Ovary (tissue), 9 donors: Measurements from ENCODE around the gene ABHD12B. TPM values are rescaled to one million over a fixed set of nuclear protein-coding genes. Genes with fewer than 3 reads are reported as not detected.
A peak's percentile ranks its signal among the peaks of the same experiment; 100 is the strongest.

Experiments
- DNase-seq, 5 donors: peaks; one replicate each; pipeline ENCODE4 v3.0.0-alpha.2; 2019 to 2020
- H3K27ac ChIP-seq, 2 donors: fragments of 200-600 bp; one replicate each; pipeline versions ENCODE4 v1.5.1 to v1.8.0; 2019 to 2022
- H3K27me3 ChIP-seq: fragments of 200-600 bp; one replicate; pipeline ENCODE4 v1.8.0; 2022
- H3K36me3 ChIP-seq: fragments of 200-600 bp; sonication (generic); one replicate; pipeline ENCODE4 v1.5.1; 2019
- H3K4me1 ChIP-seq: one replicate; pipeline ENCODE4 v1.8.1; 2013; ENCODE audit warnings: mild to moderate bottlenecking, moderate library complexity; ENCODE audit not compliant: insufficient read depth
- H3K4me3 ChIP-seq: fragments of 200-600 bp; sonication (generic); one replicate; pipeline ENCODE4 v1.5.1; 2017
- H3K9me3 ChIP-seq, 2 donors: fragments of 200-600 bp in 1 of 2; sonication (generic) in 1 of 2; one replicate each; pipeline versions ENCODE4 v1.5.1 to v1.8.1; 2013 to 2019; ENCODE audit warnings: mild to moderate bottlenecking in 1 of 2, moderate library complexity in 1 of 2
- CTCF ChIP-seq, 3 donors: fragments of 450-650 bp in 2 of 3; fragments of 200-600 bp in 1 of 3; IDR thresholded peaks; one replicate each; pipeline versions ENCODE4 v1.5.1 to v1.8.0; 2016 to 2022; ENCODE audit warnings: antibody characterized with exemption in 3 of 3, mild to moderate bottlenecking in 1 of 3
- EP300 ChIP-seq: sonication (generic); formaldehyde crosslinking; IDR thresholded peaks from one replicate; pipeline ENCODE4 v1.6.1; 2017; ENCODE audit warnings: antibody characterized with exemption
- POLR2A ChIP-seq: fragments of 450-650 bp; IDR thresholded peaks from one replicate; pipeline ENCODE4 v1.6.1; 2017; ENCODE audit warnings: antibody characterized with exemption, mild to moderate bottlenecking, moderate library complexity
- WGBS, 3 donors: extraction: QIAGEN DNeasy Blood & Tissue Kit in 1 of 3; methylation state at CpG; one replicate each; pipeline versions ENCODE4 v1.1.5 to v1.1.7; 2013 to 2017; 5-methylcytosine and 5-hydroxymethylcytosine counted together
- intact Hi-C, 4 donors: fragments of 100-400 bp; cut with DNase I; formaldehyde crosslinking; loops; one replicate each; pipeline versions ENCODE4 v1.11.0 to v1.15.1; 2022 to 2023
- polyA plus RNA-seq, 2 donors: library from polyadenylated mRNA; stranded (reverse); fragments of 200-250 nt in 1 of 2; fragments of 350-450 nt in 1 of 2; fragmentation: Illumina TruSeq in 1 of 2; extraction: RNeasy Lipid Tissue Mini Kit (QIAGEN cat#74804) in 1 of 2; gene quantifications; one replicate each; pipeline ENCODE4 v1.2.3, GENCODE V29; 2013 to 2014
- total RNA-seq, 7 donors: library from RNA; depleted of rRNA in 2 of 7; stranded (reverse); fragments of >200 nt in 2 of 7; fragmentation: NEBNext Ultra II Directional in 3 of 7; extraction: Animal tissue kit (Norgen Biotek cat#: 25700) in 3 of 7; gene quantifications; one replicate each; pipeline versions ENCODE4 v1.1.0 to v1.2.4, GENCODE V29; 2016 to 2023
- donor health status: DM: no; HTN: no; CAD: no; lungs with moderate emphysema.
- donor health status: DM: no; HTN: no; CAD: no.
- donor health status: Bipolar disorder and iron deficiency.
- donor health status: DM: yes; HTN: yes; CAD: no.
- donor health status: DM: no; HTN: no; CAD: no.
- donor health status: DM: yes; HTN: yes; CAD: no.

ABHD12B gene
- total and polyA plus RNA-seq, 9 donors = 0.45 to 5.1 (median 0.84) TPM; not detected in 6

- H3K4me3 ChIP-seq = peak overlapping the region; percentile 86
- peak; percentile 41 to 67 (median 58) for DNase-seq
- WGBS, 3 donors = 0 to 1% (median 1%) methylated on average over 63 to 93 of the region's 93 CpGs
- no peaks in the 10 kb centered on the region for H3K36me3 ChIP-seq
- H3K27ac ChIP-seq = peak overlapping the region; percentile 56 to 90
- intact Hi-C loops = no loop called here
- no peaks in the 10 kb centered on the region for H3K9me3 ChIP-seq
- TF ChIP-seq POLR2A (no peak), EP300 (no peak), CTCF (IDR thresholded peaks at IDR 0.05) (no peak)
- peaks cover 2% of the 10 kb centered on the region for H3K4me1 ChIP-seq
- H3K27me3 ChIP-seq = no peaks in the 10 kb centered on the region
These were observed 41.6 kb upstream of the ABHD12B start for GRCh38 chr14:50830044-50830931.

- TF ChIP-seq EP300 = no peak
- no peak for TF ChIP-seq CTCF (IDR thresholded peaks at IDR 0.05)
- TF ChIP-seq POLR2A = no peak
- WGBS, 3 donors = 0 to 1% (median 0%) methylated on average over 80 to 97 of the region's 97 CpGs
- peaks cover 2% of the 10 kb centered on the region for H3K4me1 ChIP-seq
- intact Hi-C loops = no loop called here
- H3K9me3 ChIP-seq = no peaks in the 10 kb centered on the region
- no peaks in the 10 kb centered on the region for H3K36me3 ChIP-seq
- peak; percentile 68 to 83 (median 76) for DNase-seq
- H3K27me3 ChIP-seq = no peaks in the 10 kb centered on the region
- peak within 1 kb of the TSS; percentile 86 for H3K4me3 ChIP-seq
- H3K27ac ChIP-seq = peak within 1 kb of the TSS; percentile 56 to 90
These were observed 40.7 kb upstream of the ABHD12B start, which contains the start of gene NIN for GRCh38 chr14:50830932-50831725. Gene NIN, minus strand, starts transcription at chr14:50831162. Its CDS starts 9,106 bp downstream, at chr14:50822056.

GRCh38 chr14:50831726-50832168 is 40.1 kb upstream of the ABHD12B start:
- no peaks in the 10 kb centered on the region for H3K36me3 ChIP-seq
- no peak for TF ChIP-seq CTCF (IDR thresholded peaks at IDR 0.05)
- TF ChIP-seq EP300 = no peak
- TF ChIP-seq POLR2A = no peak
- WGBS, 3 donors = 6 to 8% (median 6%) methylated on average over 10 of the region's 10 CpGs
- no peaks in the 10 kb centered on the region for H3K9me3 ChIP-seq
- DNase-seq = no peak
- H3K27ac ChIP-seq = peak overlapping the region; percentile 56 to 90
- peak overlapping the region; percentile 86 for H3K4me3 ChIP-seq
- H3K27me3 ChIP-seq = no peaks in the 10 kb centered on the region
- peaks cover 2% of the 10 kb centered on the region for H3K4me1 ChIP-seq
- intact Hi-C loops = no loop called here

GRCh38 chr14:50832935-50833630 is 38.8 kb upstream of the ABHD12B start:
- DNase-seq = no peak
- intact Hi-C loops = no loop called here
- Histone ChIP-seq H3K27ac (no peak overlapping the region), H3K9me3 (no peaks in the 10 kb centered on the region), H3K27me3 (no peaks in the 10 kb centered on the region), H3K36me3 (no peaks in the 10 kb centered on the region), H3K4me1 (peaks cover 2% of the 10 kb centered on the region), H3K4me3 (no peak overlapping the region)
- WGBS, 3 donors = 75 to 84% (median 80%) methylated on average over 6 of the region's 6 CpGs
- no peak for TF ChIP-seq CTCF (IDR thresholded peaks at IDR 0.05)
- no peak for TF ChIP-seq POLR2A
- TF ChIP-seq EP300 = no peak
